SK-N-SH (cell line): ENCODE measurements around the gene SESN2. TPM values are rescaled to one million over a fixed set of nuclear protein-coding genes. Genes with fewer than 3 reads are reported as not detected.

Experiments used
- CTCF ChIA-PET: fragments of 300-600, 350-600 bp; formaldehyde crosslinking; extraction: SDS; loops from one replicate; lab custom pipeline; 2021; lab: Yijun Ruan, JAX
- POLR2A ChIA-PET: fragments of 350-600 bp; sonication (Branson Sonifier 250); formaldehyde crosslinking; extraction: SDS; loops from one replicate; lab custom pipeline; 2020; ENCODE audit warnings: antibody characterized with exemption, inconsistent platforms; lab: Yijun Ruan, JAX
- DNase-seq: peaks from one replicate; pipeline ENCODE4 v3.0.0; 2012
- H2AFZ ChIP-seq: fragments of 200-600 bp; sonication (generic); 2 replicates; pipeline ENCODE4 v1.8.1; 2016; ENCODE audit warnings: antibody characterized with exemption, mild to moderate bottlenecking, low read depth
- H3F3A ChIP-seq: fragments of 200-600 bp; sonication (generic); replicated peaks from 2 replicates; pipeline ENCODE3; 2016; ENCODE audit warnings: antibody characterized with exemption, mild to moderate bottlenecking; ENCODE audit not compliant: insufficient read depth
- H3K27ac ChIP-seq, 2 experiments: fragments of 200-500 bp in 1 of 2; fragments of 200-600 bp in 1 of 2; sonication (Bioruptor generic) in 1 of 2; sonication (generic), shearing (Covaris generic) in 1 of 2; 2 replicates each; pipeline versions ENCODE4 v1.5.1 to v1.6.1; 2014 to 2016; ENCODE audit warnings: low read depth in 2 of 2, inconsistent platforms in 1 of 2, low read length in 1 of 2, mild to moderate bottlenecking in 1 of 2, mixed read lengths in 1 of 2
- H3K27me3 ChIP-seq: fragments of 200-600 bp; sonication (generic), shearing (Covaris generic); 2 replicates; pipeline ENCODE4 v1.6.1; 2016; ENCODE audit warnings: mixed run types; ENCODE audit not compliant: insufficient read depth
- H3K36me3 ChIP-seq, 2 experiments: fragments of 200-500 bp in 1 of 2; fragments of 200-600 bp in 1 of 2; sonication (Bioruptor generic) in 1 of 2; sonication (generic) in 1 of 2; replicated peaks in 1 of 2; 2 replicates each; pipeline versions ENCODE3 to v1.5.1; 2014 to 2016; ENCODE audit warnings: low read length in 1 of 2, mild to moderate bottlenecking in 1 of 2; ENCODE audit not compliant: insufficient read depth in 2 of 2, control insufficient read depth in 1 of 2
- H3K4me1 ChIP-seq, 2 experiments: fragments of 200-500 bp in 1 of 2; fragments of 200-600 bp in 1 of 2; sonication (Bioruptor generic) in 1 of 2; sonication (generic), shearing (Covaris generic) in 1 of 2; 2 replicates each; pipeline versions ENCODE4 v1.5.1 to v1.6.1; 2014 to 2016; ENCODE audit warnings: low read depth in 1 of 2, low read length in 1 of 2, mixed run types in 1 of 2; ENCODE audit not compliant: insufficient read depth in 2 of 2, control insufficient read depth in 1 of 2
- H3K4me2 ChIP-seq: fragments of 200-600 bp; sonication (generic), shearing (Covaris generic); 2 replicates; pipeline ENCODE4 v1.6.1; 2017; ENCODE audit warnings: mixed run types
- H3K4me3 ChIP-seq, 2 experiments: fragments of 200-500 bp in 1 of 2; fragments of 200-600 bp in 1 of 2; sonication (Bioruptor generic) in 1 of 2; sonication (generic), shearing (Covaris generic) in 1 of 2; 2 replicates each; pipeline versions ENCODE4 v1.5.1 to v1.8.1; 2014 to 2016; ENCODE audit warnings: low read depth in 2 of 2, inconsistent platforms in 1 of 2, low read length in 1 of 2, mild to moderate bottlenecking in 1 of 2, mixed read lengths in 1 of 2, moderate library complexity in 1 of 2
- H3K79me2 ChIP-seq: fragments of 200-600 bp; sonication (generic); 2 replicates; pipeline ENCODE4 v1.8.1; 2017; ENCODE audit warnings: mild to moderate bottlenecking; ENCODE audit not compliant: insufficient read depth
- H3K9ac ChIP-seq: fragments of 200-600 bp; sonication (generic); 2 replicates; pipeline ENCODE4 v1.6.1; 2017; ENCODE audit warnings: mixed run types
- H3K9me2 ChIP-seq: fragments of 200-600 bp; sonication (generic); 2 replicates; pipeline ENCODE4 v1.6.1; 2017; ENCODE audit warnings: mixed run types
- H3K9me3 ChIP-seq: fragments of 200-600 bp; sonication (generic); 2 replicates; pipeline ENCODE4 v1.6.1; 2017; ENCODE audit warnings: mixed run types, mild to moderate bottlenecking, moderate library complexity
- H4K20me1 ChIP-seq: fragments of 200-600 bp; sonication (generic); 2 replicates; pipeline ENCODE4 v1.6.1; 2017; ENCODE audit warnings: mild to moderate bottlenecking, mixed run types; ENCODE audit not compliant: insufficient read depth
- CHD2 ChIP-seq: fragments of 150-350 bp; IDR thresholded peaks from 2 replicates; pipeline ENCODE4 v1.6.1; 2018; ENCODE audit warnings: low read length; ENCODE audit not compliant: partially characterized antibody
- FOSL2 ChIP-seq: IDR thresholded peaks from 2 replicates; pipeline ENCODE4 v1.4.0; 2012; ENCODE audit warnings: low read depth, mild to moderate bottlenecking, moderate library complexity, borderline replicate concordance
- FOXJ3 ChIP-seq: sonication (generic); formaldehyde crosslinking; IDR thresholded peaks from 2 replicates; pipeline ENCODE4 v1.5.1; 2020; ENCODE audit warnings: mild to moderate bottlenecking, missing genetic modification reagents
- FOXM1 ChIP-seq: IDR thresholded peaks from 2 replicates; pipeline ENCODE4 v1.4.0; 2012; ENCODE audit warnings: low read depth, mild to moderate bottlenecking
- GATA2 ChIP-seq: sonication (generic); formaldehyde crosslinking; IDR thresholded peaks from 2 replicates; pipeline ENCODE4 v1.5.0; 2020; ENCODE audit warnings: mild to moderate bottlenecking, missing genetic modification reagents
- JUND ChIP-seq: IDR thresholded peaks from 2 replicates; pipeline ENCODE4 v1.4.0; 2012
- MAX ChIP-seq: IDR thresholded peaks from 2 replicates; pipeline ENCODE4 v1.4.0; 2012; ENCODE audit warnings: low read depth
- PBX3 ChIP-seq: IDR thresholded peaks from 2 replicates; pipeline ENCODE4; 2012
- RAD21 ChIP-seq: IDR thresholded peaks from 2 replicates; pipeline ENCODE4 v1.6.1; 2012; ENCODE audit warnings: mild to moderate bottlenecking, low read length
- RXRA ChIP-seq: IDR thresholded peaks from 2 replicates; pipeline ENCODE4 v1.4.0; 2012; ENCODE audit warnings: low read depth, mild to moderate bottlenecking, borderline replicate concordance
- SMC3 ChIP-seq: IDR thresholded peaks from 2 replicates; pipeline ENCODE4 v1.6.1; 2012; ENCODE audit warnings: low read depth, low read length, improper control_type of control experiment
- TCF12 ChIP-seq: IDR thresholded peaks from 2 replicates; pipeline ENCODE4 v1.4.0; 2012
- TEAD4 ChIP-seq: IDR thresholded peaks from 2 replicates; pipeline ENCODE4 v1.4.0; 2012; ENCODE audit warnings: mild to moderate bottlenecking, borderline replicate concordance; ENCODE audit not compliant: insufficient read depth
- WGBS: methylation state at CpG from one replicate; pipeline ENCODE4 v1.1.6; 2017; ENCODE audit warnings: low lambda C conversion rate; 5-methylcytosine and 5-hydroxymethylcytosine counted together
- polyA plus RNA-seq, 3 experiments: library from polyadenylated mRNA; depleted of rRNA; stranded (reverse); fragments of >200 nt; gene quantifications; 2 replicates each; pipeline ENCODE4 v1.2.3, GENCODE V29; 2012

Gene SESN2
- polyA plus RNA-seq, 1 of the 3 experiments (the other 2 are of a cell fraction): 14.1 TPM

- Histone ChIP-seq H3K27me3 (no peaks in the 10 kb centered on the region), H3K9me3 (no peaks in the 10 kb centered on the region), H3K36me3 (peaks cover 34 to 47% of the 10 kb centered on the region in 2 experiments), H3K4me2 (no peak overlapping the region), H2AFZ (no peak overlapping the region), H3K27ac (no peak overlapping the region), H3K4me1 (no peaks in the 10 kb centered on the region), H3K4me3 (no peak overlapping the region), H4K20me1 (peaks cover 9% of the 10 kb centered on the region; the same call in 1 of the 2 replicates), H3K79me2 (peaks cover 4% of the 10 kb centered on the region; the same call in 1 of the 2 replicates), H3F3A (peaks cover 22% of the 10 kb centered on the region), H3K9ac (no peak overlapping the region), H3K9me2 (no peaks in the 10 kb centered on the region)
- WGBS: 92% methylated on average over 11 of the region's 14 CpGs
- no peak for DNase-seq
- CTCF ChIA-PET: no interaction called here
- POLR2A ChIA-PET: no interaction called here
- TF ChIP-seq MAX: no peak
- no peak for TF ChIP-seq RXRA
- TF ChIP-seq PBX3: no peak
- TF ChIP-seq CHD2: no peak
- TF ChIP-seq FOXM1: no peak
- TF ChIP-seq TCF12: no peak
- TF ChIP-seq FOSL2: no peak
- TF ChIP-seq TEAD4: no peak
- no peak for TF ChIP-seq SMC3
- TF ChIP-seq FOXJ3: no peak
- no peak for TF ChIP-seq JUND
Observed at GRCh38 chr1:28282426-28283407, 23.4 kb downstream of the SESN2 start.

GRCh38 chr1:28286111-28286510 lies 26.8 kb downstream of the SESN2 start:
- Histone ChIP-seq H2AFZ (no peak overlapping the region), H3K4me3 (no peak overlapping the region), H4K20me1 (peaks cover 4% of the 10 kb centered on the region; the same call in 1 of the 2 replicates), H3K9me3 (no peaks in the 10 kb centered on the region), H3F3A (peaks cover 19% of the 10 kb centered on the region), H3K36me3 (peaks cover 2 to 22% of the 10 kb centered on the region in 2 experiments), H3K4me1 (no peaks in the 10 kb centered on the region), H3K4me2 (no peak overlapping the region), H3K9ac (no peak overlapping the region), H3K27ac (no peak overlapping the region), H3K9me2 (no peaks in the 10 kb centered on the region), H3K27me3 (no peaks in the 10 kb centered on the region), H3K79me2 (no peaks in the 10 kb centered on the region)
- POLR2A ChIA-PET: no interaction called here
- DNase-seq: no peak
- CTCF ChIA-PET: no interaction called here
- no peak for TF ChIP-seq FOXM1
- no peak for TF ChIP-seq GATA2 (CRISPR knock-in tag)
- TF ChIP-seq TCF12: no peak
- no peak for TF ChIP-seq PBX3
- TF ChIP-seq MAX: no peak
- TF ChIP-seq RAD21: no peak
- WGBS: 47% methylated on average over 2 of the region's 2 CpGs
